HG02759 (cell line): ENCODE data around the gene PARVG.

Source experiments
- ATAC-seq: cut with Tn5 transposase; IDR thresholded peaks from one replicate; pipeline ENCODE4 v1.9.1; 2021; ENCODE audit warnings: mild to moderate bottlenecking, moderate library complexity; ENCODE audit not compliant: unreplicated experiment

PARVG gene

GRCh38 chr22:44154436-44154942, 26.2 kb upstream of the PARVG start:
- no peak for ATAC-seq

GRCh38 chr22:44155115-44155514, 25.6 kb upstream of the PARVG start:
- ATAC-seq, result no peak

- no peak for ATAC-seq
These were observed 22.7 kb upstream of the PARVG start for GRCh38 chr22:44157916-44158618.

DNA sequence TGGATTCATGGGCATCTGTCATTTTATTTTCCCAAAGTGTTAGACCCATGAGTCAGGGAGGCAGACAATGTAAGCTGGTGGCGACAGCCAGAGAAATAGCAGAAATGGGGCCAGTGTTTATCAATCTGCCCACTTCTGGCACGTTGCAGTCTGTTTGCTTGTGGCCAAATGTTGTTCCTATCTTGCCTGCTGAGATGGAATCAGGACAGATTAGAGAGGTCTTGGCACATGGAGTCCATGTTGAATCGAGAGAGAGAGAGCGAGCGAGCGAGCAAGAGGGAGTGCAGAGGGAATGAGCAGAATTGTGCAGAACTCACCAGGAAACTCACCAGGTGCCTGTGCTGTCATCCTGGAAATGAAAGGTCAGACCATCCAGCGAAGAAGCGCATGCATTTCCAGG, 21.9 kb upstream of the PARVG start:
- no peak for ATAC-seq

GRCh38 chr22:44159221-44159620, 21.5 kb upstream of the PARVG start:
- no peak for ATAC-seq

- no peak for ATAC-seq
These were observed 20.9 kb upstream of the PARVG start for GRCh38 chr22:44159811-44160210.

DNA sequence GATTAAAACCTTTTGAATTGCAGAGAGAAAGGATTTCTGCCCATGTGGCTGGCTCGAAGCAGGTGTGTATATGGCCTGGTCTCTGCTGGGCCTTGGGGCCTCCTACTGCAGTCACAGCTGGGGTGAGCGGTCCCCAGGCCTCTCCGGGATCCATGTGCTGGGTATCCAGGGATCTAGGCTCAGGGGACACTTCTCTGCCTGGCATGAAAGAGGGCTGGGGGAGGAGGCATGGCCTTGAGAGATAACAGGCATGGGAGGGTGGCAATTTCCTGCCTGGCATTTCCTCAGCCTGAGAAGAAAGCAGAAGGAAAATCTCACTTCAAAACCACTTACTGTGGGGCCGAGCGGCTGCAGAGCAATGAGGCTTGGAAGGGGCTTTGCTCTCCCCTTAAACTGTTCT, 20.3 kb upstream of the PARVG start:
- no peak for ATAC-seq

GRCh38 chr22:44161673-44162072, 19.1 kb upstream of the PARVG start:
- ATAC-seq, result no peak

DNA sequence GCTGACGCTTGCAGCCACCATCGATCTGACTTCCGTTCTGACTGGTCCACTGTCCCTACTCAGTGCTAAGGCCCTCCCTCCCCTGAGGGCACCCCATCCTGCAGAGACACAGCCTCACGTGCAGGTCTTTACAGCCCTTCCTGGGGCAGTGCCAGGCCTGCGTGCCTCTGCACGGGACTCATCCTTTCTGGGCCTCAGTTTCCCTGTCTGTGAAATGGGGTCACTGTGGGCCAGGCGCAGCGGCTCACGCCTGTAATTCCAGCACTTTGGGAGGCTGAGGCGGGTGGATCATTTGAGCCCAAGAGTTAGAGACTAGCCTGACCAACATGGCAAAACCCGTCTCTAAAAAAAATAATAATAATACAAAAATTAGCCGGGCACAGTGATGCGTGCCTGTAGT, 17.8 kb upstream of the PARVG start:
- ATAC-seq, result no peak

DNA sequence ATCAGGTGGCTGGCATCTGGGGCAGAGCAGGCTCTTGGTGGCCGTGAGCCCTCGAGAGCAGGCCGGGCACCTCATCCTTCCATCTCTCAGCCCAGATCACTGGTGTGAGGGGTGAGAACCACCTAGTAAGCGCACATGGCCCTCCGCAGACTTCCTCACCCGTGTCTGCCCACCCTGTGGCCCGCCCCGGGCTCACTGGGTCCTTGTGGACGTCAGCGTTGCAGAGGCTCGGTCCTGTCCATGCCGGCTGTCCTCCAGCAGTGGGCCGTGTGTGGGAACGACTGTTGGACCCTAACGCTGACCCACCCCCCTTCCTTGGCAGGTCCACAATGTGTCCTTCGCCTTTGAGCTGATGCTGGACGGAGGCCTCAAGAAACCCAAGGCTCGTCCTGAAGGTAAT, 17.2 kb upstream of the PARVG start:
- no peak for ATAC-seq

- ATAC-seq, result no peak
These were observed 16.7 kb upstream of the PARVG start for GRCh38 chr22:44164031-44164430.

DNA sequence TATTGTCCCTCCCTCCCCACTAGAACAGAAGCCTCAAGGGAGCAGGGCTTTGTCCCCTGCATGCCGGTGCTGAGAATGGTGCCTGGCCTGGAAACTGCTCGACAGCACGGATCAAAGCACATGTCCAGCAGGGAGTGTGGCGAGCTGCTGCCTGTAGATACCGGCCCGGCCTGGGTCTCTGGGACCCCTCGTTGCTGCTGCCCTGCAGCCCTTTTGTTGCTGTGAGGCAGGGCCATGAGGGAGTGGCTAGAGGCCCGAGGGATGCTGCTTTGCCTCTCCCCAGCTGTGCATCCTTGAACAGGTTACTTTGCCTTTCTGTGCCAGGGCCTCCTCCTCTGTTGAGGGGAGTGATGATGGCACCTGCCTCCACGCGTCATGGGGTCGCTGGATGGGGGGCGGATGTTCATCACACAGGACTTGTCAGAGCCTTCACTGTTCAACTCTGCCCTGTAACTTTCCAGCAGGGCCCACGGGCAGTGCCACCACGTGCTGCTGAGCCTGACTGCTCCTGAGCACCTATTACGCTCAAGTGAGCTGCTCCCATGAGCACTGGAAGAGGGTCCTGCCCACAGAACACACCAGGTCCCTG, 15.3 kb upstream of the PARVG start:
- no peak for ATAC-seq

- ATAC-seq, result no peak
These were observed 14.0 kb upstream of the PARVG start for GRCh38 chr22:44166498-44167276.

DNA sequence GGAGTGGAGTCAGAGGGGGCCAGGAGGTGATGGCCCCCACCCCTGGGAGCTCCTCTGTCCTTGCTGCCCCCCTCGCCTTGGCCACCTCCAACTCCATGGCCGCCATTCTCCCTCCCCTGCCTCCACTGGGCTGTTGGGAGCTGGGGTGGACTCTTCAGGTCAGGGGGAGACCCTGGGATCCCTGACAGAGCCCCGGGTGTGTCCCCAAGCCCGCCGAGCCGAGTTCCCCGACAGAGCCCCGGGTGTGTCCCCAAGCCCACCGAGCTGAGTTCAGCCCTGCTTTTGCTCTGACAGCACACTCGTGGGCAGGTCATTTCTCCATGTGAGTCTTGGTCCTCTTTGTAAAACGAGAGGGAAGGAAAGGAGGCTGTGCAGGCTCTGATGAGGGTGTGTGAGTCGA, 13.2 kb upstream of the PARVG start:
- ATAC-seq, result no peak

GRCh38 chr22:44168206-44168605, 12.5 kb upstream of the PARVG start:
- ATAC-seq, result no peak

- no peak for ATAC-seq
These were observed 10.3 kb upstream of the PARVG start for GRCh38 chr22:44170470-44170869.

DNA sequence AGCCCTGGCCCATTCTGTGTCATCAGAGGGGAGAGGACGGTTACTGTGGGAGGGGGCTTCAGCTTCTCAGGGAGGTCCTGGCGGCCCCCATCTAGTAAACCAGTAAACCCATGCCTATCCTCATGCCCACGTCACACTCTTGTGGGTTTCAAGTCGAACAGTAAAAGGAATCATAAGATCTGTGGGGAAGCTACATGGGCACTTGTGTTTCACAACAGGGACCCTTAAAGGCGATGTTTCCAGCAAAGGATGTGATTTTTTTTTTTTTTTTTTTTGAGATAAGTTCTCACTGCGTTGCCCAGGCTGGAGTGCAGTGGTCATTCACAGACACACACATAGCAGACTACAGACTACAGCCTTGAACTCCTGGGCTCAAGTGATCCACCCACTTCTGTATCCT, 9.2 kb upstream of the PARVG start:
- no peak for ATAC-seq

DNA sequence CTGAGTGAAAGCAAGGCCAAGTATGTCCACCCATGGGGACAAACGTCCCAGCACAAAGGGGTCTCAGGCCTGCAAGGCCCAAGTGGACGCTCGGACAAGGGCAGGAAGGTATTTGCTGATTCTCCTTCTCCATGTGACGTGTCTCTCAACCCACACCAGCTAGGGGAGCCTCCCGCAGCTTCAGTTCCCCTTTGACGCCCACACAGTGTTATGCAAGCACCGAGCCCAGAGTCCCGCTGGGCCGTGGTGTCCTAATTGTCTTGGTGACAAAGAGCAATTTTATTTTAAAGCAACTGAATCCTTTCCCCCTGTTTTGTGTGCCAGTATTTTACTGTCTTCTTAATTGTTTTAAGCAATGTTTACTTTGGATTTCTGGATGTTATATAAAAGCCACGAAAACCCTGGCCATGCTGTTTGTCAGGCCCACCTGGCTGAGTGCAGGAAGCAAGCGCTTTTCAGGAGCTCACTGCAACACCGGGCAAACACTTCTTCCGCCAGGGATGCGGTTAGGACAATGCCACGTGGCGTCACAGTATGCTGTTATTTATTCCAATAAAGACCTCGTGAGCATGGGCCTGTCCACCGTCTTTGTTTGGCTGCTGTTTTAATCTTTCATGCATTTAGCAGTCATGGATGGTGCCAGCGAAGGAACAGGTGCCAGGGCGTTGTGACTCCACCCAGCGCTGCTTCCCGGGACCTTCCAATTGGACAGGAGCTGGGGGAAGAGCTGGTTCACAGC, 8.2 kb upstream of the PARVG start:
- no peak for ATAC-seq

DNA sequence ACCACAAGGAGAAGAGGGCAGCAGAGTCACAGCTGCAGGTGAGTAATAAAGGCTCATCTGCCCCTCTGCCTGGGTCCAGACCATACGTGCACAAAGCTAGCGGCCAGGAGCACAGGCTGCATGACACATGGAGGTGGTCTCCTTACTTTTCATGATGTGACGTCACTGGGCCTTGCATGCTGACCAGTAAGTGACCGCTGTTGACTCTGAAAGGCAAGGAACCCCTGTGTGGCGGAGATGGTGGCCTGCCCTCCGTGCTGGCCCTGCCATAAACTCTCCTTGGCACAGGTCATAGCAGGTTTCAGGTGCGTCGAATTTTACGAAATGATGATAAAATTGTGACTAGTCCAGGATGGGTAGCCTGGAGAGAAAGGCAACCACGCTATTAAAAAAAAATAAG, 7.6 kb upstream of the PARVG start:
- ATAC-seq, result no peak

- ATAC-seq, result no peak
These were observed 5.0 kb upstream of the PARVG start for GRCh38 chr22:44175676-44176075.
